HFF-Myc (cell line): ENCODE measurements around the gene PIAS4.
A peak's percentile ranks its signal among the peaks of the same experiment; 100 is the strongest.

Experiments
- DNase-seq: peaks from one replicate; pipeline ENCODE4 v3.0.0-alpha.2; 2011; ENCODE audit warnings: low read depth; ENCODE audit errors: extremely low read depth
- H3K4me3 ChIP-seq: replicated peaks from 2 replicates; pipeline ENCODE4 v1.5.1; 2011; ENCODE audit warnings: low read depth, mild to moderate bottlenecking, control low read depth, low read length
- CTCF ChIP-seq: IDR thresholded peaks from 2 replicates; pipeline ENCODE4 v1.5.1; 2012; ENCODE audit warnings: mild to moderate bottlenecking, low read depth, low read length, control low read depth; ENCODE audit errors: missing control alignments

Gene PIAS4

GRCh38 chr19:3983936-3984583 lies 23.5 kb upstream of the PIAS4 start:
- no peak for DNase-seq
- TF ChIP-seq CTCF = no peak
- H3K4me3 ChIP-seq = peak overlapping the region; percentile 100

GRCh38 chr19:3984584-3984907 lies 23.0 kb upstream of the PIAS4 start:
- peak overlapping the region; percentile 100 for H3K4me3 ChIP-seq
- no peak for TF ChIP-seq CTCF

DNA sequence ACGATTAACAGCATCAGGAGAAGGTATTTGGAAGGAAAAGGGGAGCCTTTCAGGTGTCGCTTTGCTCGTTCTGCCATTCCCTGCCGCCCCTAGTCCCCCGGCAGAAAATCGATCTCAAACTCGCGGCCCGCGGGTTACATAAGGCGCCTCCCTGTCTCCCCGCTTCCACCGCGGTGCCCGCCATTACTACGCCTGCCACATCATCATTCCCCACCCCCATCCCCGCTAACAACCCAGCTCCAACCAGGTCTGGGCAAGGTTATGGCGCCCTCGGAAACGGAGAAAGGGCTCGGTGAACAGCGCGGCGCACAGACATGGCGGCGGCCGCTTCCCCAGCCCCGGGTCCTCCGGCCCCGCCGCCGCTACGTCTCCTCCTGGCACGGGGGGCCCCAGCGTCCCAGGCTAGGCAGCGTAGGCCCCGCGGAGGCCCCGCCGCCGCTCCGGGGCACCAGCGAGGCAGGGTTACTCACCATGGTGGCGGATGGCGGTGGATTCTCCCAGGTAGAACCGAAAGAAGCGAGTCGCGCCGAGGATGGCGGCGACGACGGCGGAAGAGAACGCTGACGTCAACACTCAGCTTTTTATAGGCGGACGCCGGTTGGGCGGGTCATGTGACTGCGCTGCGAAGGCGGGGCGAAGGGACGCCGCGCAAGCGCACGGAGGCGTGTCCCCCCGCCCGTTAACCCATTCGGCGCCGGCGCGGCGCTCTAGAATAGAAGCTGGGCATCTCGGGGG lies 22.5 kb upstream of the PIAS4 start, which contains the start of gene EEF2:
EEF2 (minus strand) TSS at position 556 of the 735 bp plus-strand sequence; CDS start at position 473, 83 bp downstream.
- DNase-seq = peak; percentile 59
- H3K4me3 ChIP-seq = peak within 1 kb of the TSS; percentile 100
- no peak for TF ChIP-seq CTCF

More at GRCh38 chr19:3984584-3984907, 23.0 kb upstream of the PIAS4 start:
- DNase-seq = no peak

- TF ChIP-seq CTCF = no peak
- peak overlapping the region; percentile 100 for H3K4me3 ChIP-seq
- no peak for DNase-seq
Observed at GRCh38 chr19:3985643-3986259, 21.8 kb upstream of the PIAS4 start.

DNA sequence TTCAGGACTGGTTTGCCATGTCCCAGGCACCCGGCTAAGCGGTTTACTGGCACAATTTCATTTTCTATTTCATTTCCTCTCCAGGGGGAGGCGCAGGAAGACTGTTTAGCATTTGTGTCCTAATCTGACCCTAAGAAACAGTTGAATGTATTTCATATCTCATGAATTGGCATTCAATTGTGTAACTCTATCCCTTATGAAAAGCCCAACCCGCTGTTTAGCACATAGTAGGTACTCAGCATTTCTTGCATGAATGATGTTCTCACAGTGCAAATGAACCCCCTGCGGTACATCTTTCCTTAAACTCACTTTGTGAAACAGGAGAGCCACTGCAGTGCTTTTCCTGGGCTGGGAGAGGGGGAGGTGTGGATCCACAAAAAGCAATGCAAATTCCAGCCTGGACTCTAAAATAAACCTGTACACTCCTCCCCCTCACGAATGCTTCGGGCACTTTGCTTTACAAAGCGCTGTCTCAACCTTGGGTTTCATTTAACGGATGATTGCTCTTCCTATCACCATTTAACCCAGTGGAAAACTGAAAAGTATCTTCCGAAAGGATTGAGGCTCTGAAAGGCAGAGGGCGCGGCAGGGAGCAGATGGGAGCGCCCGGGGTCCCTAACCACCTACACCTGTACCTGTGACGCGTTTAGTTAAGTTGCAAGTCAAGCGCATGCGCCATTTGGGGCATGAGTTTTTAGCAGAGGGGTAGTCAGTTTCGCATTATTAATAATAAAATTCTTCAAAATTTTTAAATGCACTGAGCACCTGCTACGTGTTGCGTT lies 21.1 kb upstream of the PIAS4 start:
- peak; percentile 49 for TF ChIP-seq CTCF

DNA sequence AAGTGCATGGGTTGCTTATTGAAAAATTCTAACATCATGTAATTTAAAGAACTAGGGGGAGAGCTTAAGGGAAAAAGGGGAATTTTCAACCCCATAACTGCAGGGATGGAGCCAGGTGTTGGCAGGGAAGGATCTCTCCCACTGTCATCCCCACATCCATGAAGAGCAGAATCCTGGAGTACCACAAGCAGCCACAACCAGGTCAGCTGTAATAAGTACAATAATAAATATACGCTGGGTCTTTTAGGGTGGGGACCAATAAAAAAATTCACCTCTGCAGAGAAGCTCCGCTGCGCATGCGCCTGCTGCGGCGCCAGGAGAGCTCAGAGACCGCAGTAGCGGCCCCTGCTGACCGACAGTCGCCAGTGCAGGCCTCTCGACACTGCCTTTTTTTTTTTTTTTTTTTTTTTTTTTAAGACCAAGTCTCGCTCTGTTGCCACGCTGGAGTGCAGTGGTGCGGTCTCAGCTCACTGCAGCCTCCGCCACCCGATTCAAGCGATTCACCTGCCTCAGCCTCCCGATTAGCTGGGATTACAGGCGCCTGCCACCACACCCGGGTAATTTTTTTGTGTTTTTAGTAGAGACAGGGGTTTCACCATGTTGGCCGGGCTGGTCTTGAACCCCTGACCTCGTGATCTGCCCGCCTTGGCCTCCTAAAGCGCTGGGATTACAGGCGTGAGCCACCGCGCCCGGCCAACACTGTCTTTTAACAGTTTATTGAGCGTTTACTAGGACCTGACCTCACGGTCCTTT lies 19.7 kb upstream of the PIAS4 start:
- TF ChIP-seq CTCF = peak; percentile 88
- H3K4me3 ChIP-seq = peak overlapping the region; percentile 24
- DNase-seq = peak; percentile 48

More for the DNA sequence above, 21.1 kb upstream of the PIAS4 start:
- peak overlapping the region; percentile 100 for H3K4me3 ChIP-seq
- DNase-seq = peak; percentile 53
